HG02970 (cell line): ENCODE measurements around the gene ERO1A.
"Not testable (repeated sequence)": the region's sequence is repeated elsewhere in the genome, so short reads cannot be mapped to it uniquely, and the experiment has no call there.

Source experiments
- ATAC-seq: cut with Tn5 transposase; IDR thresholded peaks from one replicate; pipeline ENCODE4 v1.9.1; 2021; ENCODE audit warnings: mild to moderate bottlenecking, moderate library complexity, moderate number of reproducible peaks; ENCODE audit not compliant: unreplicated experiment, low FRiP score

ERO1A gene, protein sequence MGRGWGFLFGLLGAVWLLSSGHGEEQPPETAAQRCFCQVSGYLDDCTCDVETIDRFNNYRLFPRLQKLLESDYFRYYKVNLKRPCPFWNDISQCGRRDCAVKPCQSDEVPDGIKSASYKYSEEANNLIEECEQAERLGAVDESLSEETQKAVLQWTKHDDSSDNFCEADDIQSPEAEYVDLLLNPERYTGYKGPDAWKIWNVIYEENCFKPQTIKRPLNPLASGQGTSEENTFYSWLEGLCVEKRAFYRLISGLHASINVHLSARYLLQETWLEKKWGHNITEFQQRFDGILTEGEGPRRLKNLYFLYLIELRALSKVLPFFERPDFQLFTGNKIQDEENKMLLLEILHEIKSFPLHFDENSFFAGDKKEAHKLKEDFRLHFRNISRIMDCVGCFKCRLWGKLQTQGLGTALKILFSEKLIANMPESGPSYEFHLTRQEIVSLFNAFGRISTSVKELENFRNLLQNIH

DNA sequence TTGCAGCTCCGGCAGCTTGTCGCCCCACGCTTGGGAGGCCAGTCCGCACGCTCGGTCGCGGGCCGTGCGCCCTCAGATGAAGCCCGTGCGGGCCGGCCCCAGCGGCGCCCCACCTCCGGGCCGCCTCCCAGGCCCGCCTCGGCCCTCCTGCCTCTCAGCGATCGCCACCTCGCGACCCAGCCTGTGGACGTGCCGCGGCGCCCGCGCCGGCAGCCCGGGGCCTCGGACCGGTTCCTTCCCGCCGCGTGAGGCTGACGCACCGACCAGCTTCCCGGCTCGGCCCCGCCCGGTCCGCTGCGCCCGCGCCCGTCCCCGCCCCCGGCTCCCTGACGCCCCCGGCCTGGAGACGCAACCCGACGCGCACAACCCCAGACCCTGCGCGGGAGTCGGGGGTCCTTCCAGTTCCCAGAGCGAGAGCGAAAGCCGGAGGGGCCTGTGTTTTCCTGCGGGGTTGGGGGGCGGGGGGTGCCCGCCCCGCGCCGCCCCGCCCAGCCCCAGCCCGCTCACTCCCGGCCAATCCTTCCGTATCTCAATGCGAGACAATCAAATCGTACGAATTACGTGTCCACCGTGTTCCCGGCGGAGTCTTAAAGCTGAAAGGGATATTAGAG is at the start of gene ERO1A:
TSS of gene ERO1A (minus strand) at position 78 of the 611 bp plus-strand sequence. CDS start at position 1, 77 bp downstream.
- ATAC-seq = peak; percentile 63

DNA sequence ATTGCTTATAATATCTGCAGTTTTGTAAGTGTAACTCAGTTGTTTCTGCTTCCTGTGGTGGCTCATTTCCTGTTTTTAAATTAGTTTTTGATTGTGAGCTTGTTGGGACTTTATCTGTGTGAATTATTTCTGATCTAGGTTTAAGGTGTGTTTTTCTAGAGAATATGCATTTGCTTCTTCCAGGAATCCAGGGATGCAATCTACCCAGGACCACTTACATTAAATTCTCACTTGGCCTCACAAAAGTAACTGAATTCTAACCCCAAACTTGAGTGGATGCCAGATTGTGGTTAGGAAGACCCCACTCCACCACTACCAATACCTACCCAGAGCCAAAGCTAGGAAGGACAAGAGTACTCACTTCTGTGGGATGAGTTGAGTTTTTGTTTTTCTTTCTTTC is 46.5 kb upstream of the ERO1A start:
- ATAC-seq = no peak

DNA sequence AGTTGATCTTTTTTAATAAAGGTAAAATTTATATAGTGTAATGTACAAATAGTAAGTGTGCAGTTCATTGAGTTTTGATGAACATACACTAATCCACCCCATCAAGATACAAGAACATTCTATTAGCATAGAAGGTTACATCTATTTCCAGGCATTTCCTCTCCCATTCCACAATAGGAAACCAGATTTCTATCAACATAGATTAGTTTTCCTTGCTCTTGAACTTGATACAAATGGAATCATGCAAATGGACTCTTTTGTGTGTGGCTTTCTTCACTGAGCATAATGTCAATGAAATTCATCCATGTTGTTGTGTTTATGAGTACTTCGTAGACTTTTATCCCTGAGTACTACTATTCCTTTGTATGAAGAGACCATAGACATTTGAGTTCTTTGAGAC is 45.4 kb upstream of the ERO1A start:
- no peak for ATAC-seq

DNA sequence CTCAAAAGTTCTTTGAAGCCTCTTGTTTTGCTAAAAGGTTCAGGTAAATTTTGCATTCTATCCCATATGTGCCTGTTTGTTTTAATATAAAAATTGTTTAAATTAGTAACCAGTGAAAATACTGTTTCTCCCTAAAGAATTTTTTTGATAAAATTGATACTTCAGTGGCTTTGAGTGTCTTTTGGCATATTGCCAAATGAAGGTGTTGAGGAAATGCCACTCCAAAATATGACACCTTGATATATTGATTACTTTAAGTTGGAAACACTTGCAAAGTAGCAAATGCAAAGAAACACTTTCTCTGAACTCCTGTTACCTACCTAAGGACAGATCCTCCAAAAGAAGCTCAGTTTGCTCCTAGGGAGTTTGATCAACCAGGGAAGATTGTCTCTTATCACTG is 43.1 kb upstream of the ERO1A start:
- no peak for ATAC-seq

DNA sequence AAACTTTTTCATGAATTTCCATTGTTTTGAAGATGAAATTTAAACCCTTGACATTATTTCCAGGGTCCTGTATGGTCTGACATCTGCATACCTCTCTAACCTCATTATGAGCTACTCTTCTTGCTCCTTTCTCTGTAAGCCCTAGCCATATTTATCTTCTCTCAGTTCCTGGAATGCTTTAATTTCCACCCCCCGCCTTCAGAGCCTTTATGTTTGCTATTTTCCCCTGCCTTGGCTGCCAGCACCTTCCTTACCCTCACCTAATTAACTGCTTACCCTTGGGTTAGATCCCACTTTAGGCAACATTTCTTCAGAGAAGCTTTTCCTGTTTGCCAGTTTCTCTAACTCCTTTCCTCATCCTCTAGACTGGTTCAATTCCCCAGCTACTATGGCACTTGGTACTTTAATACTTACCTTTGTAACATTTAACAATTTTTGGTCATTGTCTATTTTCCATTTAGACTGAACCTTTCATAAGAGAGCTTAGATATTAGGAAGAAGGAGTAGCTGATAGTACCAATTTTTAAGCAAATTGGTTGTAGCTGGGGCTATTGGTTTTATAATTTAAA is 40.6 kb upstream of the ERO1A start:
- ATAC-seq = no peak

DNA sequence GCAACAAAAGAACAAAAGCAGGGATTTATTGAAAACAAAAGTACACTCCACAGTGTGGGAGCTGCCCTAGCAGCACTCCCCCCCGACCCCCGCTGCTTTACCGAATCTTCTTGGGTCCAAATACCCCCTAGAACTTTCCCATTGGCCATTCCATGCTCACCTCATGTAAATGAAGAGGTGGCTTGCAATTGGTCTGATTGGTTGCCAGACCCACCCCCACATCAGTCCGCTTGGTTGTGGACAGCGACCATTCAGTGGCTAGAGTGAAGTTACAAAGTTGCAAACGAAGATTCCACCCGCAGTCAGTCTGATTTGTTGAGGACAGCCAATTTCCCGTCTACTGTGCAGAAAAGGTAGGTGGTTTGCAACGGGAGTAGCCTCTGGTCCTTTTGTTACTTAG is 38.5 kb upstream of the ERO1A start:
- ATAC-seq = no peak

DNA sequence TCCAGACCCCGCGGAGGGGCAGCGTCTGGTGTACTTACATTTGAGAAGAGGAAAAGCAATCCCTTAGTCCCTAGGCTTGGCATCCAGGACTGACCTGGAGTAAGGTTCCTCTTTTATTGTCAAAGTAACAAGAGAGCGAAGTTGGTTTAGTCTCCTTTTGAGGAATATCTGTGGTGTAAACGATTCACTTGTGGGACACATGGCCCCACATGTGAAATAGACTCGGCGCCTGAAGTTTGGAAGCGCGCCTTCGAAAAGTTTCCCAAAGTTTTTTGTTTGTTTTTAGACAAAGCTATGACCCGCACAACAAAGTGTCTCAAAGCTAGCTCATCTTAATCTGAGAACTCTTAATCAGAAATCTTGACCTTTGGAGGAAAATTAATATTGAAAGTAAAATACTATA is 35.4 kb upstream of the ERO1A start:
- ATAC-seq = no peak

DNA sequence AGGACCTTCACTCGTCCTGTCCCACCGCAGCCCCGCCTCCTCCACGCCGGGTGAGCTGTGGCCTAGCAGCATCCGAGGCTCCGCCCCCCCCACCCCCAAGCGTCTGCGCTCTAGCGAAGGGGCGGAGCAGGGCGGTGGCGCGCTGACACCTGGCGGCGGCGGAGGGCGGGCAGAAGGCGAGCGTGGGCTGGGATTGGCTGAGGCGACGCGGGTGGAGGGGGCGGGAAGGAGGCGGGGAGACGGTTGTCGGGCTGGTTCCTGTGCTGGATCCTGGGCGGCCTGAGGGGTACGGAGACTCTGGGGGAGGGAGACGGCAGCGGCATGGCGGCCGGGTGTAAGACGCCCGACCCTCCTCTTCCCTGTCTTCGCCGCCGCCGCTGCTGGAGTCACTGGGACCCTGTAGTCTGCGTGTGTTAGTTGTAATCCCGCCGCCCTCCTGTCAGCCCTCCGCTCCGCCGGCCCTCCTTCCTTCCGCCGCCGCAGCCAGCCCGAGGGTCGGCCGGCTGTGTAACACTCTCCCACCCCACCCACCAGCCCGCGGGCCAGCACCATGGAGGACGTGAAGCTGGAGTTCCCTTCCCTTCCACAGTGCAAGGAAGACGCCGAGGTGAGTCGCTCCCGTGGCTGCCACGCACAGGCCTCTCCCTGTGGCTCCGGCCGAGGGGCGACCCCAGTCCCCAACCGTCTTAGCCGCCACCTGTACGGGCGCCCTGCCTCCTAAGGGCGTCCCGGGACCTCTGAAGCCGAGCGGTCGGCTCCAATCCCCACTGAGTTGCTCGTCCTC is 34.8 kb upstream of the ERO1A start, which contains the start of gene STYX:
TSS of gene STYX (plus strand) at position 242 of the 784 bp plus-strand sequence. CDS start at position 551, 309 bp downstream.
- ATAC-seq = peak; percentile 95

DNA sequence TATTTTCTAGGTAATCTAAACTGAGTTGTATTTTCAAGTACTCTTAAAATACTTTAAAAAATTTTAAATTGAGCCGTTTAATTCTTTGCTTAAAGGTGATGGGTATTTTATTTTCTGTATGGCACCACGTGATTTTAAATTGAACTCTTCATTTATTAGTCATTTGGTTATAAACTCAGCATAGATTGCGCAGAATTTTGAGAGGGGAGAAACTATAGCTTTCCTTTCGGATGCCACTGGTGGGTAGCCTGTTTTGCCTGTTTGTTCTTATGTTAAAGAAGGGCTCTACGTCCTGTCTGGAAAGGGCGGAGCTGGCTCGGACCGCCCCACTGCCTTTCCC is 34.2 kb upstream of the ERO1A start:
- no peak for ATAC-seq

DNA sequence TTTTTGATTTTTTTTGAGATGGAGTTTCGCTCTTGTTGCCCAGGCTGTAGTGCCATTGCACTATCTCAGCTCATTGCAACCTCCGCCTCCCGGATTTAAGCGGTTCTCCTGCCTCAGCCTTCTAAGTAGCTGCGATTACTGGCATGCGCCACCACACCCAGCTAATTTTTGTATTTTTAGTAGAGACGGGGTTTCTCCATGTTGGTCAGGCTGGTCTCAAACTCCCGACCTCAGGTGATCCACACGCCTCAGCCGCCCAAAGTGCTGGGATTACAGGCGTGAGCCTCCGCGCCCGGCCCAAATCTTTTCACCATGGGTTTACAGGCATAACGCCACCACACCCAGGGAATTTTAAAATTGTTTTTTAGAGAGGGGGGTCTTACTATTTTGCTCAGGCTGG is 33.7 kb upstream of the ERO1A start:
- ATAC-seq = not testable (repeated sequence)

DNA sequence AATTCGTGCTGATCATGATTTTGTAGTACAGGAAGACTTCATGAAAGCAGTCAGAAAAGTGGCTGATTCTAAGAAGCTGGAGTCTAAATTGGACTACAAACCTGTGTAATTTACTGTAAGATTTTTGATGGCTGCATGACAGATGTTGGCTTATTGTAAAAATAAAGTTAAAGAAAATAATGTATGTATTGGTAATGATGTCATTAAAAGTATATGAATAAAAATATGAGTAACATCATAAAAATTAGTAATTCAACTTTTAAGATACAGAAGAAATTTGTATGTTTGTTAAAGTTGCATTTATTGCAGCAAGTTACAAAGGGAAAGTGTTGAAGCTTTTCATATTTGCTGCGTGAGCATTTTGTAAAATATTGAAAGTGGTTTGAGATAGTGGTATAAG is 32.2 kb upstream of the ERO1A start:
- not testable (repeated sequence) for ATAC-seq

DNA sequence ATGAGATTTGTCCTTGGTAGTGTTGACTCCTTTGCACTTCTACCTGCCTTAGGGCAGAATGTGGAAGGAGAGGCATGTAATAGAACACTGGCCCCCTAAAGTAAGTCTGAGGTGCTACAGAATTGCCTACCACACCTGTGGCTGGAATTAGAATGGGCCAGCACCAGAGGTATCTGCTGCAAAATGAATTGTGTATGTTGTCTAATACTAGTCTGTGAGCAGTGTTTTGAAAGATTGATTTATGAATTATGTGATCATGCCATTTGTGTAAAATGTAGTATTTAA is 28.9 kb upstream of the ERO1A start:
- no peak for ATAC-seq

DNA sequence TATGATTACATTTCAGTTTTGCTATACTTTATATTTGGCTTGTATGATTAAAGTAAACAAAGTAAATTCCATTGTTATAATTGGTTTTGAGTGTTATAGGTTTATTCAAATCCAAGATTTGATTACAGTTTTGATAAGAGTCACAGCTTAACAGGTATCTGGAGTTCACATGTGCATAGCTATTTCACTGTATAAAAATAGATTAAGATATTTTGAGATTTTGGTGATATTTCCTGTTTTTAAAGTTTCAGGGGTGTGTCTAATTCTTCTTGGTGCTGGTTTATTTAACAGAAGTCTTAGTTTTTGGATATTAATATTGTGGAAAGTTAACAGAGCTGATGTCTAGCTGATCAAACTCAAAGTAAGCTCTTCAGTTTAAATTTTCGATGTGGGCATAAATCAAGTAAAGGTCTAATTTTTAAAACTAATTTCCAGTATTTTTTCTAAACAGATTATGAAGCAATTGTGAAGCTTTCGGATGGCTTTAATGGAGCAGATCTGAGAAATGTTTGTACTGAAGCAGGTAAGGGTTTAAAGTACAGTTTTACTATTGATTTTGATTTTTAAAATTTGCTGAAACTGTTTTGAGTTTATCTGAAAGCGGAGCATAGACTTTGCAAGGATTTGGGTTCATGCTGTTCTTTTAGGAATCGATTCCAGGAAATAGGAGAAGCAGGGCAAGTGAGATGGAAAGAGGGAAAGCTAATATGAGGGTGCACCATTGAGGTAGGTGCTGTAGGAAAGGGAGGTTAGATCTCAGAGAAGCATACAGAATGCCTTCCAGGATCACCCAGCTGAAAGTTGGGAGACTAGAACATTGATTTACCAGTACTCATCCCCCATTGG is 28.4 kb upstream of the ERO1A start:
- ATAC-seq = no peak

DNA sequence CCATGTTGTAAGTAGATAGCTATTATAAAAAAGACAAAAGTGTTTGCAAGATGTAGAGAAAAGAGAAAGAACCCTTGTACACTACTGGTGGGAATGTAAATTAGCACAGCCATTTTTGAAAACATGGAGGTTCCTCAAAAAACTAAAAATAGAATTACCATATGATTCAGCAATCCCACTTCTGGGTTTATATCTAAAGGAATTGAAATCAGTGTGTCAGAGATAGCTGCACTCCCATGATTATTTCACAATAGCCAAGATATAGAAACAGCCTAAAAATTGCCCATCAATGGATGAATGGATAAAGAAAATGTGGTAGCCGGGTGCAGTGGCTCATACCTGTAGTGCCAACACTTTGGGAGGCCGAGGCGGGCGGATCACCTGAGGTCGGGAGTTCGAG is 20.8 kb upstream of the ERO1A start:
- ATAC-seq = no peak

DNA sequence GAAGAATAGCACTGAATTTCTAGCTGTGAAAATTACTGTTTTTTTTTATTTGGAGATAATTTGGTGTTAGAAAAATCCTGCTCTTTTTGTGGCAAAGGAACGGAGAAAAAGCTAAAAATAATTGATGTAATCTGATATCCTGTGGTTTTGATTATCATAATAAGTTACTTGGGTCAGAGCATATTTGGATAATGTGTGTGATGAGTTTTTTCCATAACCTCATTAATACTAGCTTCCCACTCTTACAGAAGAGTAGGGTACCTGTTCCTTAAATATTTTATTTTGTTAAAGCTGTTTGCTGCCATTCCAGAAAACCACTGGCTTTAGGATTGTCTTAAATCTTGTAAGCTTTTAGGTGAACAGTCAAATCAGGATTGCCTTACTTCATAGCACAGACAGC is 16.3 kb upstream of the ERO1A start:
- ATAC-seq = no peak

DNA sequence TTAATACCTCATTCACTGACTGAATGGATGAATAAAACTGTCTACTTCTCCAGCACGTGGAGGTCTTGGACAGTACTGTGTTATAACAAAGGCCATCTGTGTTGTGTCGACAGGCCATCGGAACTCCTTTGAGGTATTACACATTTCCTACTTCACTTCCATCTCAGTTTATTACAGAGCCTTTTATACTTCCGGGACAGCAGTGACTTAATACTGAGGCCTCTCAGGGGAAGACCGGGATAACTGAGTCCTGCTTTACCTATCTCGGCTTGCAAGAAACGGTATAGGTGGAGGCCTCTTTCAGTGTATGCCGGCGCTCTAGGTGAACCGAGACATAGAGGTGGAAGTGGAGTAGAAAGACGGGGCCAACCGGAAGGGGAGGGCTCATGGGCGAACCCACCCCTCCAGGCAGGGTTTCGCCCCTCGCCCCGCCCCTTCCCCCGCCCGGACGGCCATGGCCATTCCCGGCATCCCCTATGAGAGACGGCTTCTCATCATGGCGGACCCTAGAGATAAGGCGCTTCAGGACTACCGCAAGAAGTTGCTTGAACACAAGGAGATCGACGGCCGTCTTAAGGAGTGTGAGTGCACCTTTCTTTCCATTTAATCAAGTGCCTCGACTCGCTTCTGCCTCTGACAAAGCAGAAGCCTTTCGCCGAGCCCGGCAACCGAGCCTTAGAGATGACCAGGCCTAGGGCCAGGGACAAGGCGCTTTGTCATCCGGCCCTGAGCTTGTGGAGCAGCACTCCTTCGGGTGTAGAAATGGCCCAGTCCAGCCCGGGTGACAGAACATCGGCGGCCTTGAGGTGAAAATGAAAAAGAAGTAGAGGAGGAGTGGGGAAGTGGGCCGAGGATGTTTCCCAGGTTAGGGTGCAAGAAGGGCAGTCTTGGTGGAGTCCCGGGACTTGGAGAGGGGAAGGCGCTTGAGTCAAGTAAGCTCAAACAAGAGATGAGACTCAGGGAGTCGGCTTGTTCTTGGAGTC is 11.7 kb upstream of the ERO1A start, which contains the start of gene PSMC6:
TSS of gene PSMC6 (plus strand) at position 477 of the 983 bp plus-strand sequence. CDS start at position 497, 20 bp downstream.
- ATAC-seq = peak; percentile 92

DNA sequence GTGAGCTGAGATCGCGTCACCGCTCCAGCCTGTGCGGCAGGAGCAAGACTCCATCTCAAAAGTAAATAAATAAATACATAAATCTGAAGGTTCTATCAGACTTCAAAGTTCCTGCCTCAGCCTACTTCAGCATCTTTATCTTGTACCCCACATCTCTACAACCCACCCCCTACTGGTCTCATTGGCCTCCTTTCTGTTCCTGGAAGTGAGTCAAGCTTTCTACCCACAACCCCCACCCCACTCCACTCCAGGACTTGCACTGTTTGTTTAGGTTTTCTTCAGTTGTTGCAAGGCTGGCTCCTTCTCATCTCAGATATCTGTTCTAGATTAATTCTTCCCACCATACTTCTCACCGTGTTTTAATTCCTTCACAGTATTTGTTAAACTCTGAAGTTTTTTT is 10.9 kb upstream of the ERO1A start:
- no peak for ATAC-seq

DNA sequence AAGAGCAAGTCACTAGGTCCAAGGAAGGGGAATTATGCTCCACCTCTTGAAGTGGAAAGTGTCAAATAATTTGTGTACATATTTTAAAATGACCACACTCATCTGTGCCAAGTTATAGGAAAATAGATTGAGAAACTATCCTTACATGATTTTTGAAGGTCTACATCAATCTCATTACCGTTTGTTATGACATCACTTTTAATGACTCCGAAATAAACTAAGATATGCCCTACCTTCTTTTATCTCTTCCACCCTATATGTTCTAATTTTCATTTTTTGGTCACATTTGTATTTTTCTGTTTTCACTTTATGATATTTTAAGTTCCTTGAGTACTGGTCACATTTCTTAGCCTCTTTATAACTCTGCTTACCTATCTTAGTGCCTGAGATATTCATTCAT is 8.3 kb upstream of the ERO1A start:
- ATAC-seq = no peak

DNA sequence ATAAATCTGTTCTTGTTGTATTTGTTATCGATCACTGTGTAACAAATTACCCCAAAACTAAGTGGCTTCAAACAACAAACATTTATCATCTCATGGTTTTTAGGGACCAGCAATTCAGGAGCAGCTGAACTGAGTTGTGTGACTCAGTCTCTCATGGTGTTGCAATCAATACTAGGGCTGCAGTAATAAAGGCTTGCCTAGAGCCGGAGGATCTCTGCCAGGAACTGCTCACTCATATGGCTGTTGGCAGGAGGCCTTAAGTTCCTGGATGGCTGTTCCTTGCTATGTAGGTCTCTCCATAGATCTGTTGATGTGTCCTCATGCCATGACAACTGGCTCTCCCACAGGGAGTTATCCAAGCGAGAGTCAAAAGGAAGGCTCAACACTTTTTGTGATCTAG is 7.9 kb upstream of the ERO1A start:
- no peak for ATAC-seq
